ENCODE measurements around the gene MLF2. TPM values are rescaled to one million over a fixed set of nuclear protein-coding genes. Genes with fewer than 3 reads are reported as not detected.

The MLF2 gene
- total and polyA plus RNA-seq, 9 of the 15 experiments (the other 6 are each of a cell fraction or from before 2014, with no cell fraction given): 11.4 to 190 (median 139) TPM

DNA sequence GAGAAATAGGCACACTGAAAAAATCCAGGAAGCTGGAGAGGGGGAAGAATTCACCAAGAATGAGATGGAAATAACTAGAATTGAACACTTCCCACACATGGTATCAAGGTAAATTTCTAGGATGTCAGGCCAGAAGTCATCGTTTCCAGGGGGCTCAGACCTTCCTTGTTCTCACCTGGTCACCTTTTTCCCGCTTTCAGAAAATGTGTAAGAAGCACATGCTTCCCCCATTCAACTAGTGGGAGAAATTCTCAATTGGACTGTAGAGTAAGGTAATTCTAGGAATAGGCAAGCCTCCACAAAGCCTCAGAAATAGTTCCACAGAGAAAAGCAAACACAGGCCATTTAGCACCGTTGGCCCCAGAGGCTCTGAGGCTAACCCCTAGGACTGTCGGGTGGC lies 10.4 kb upstream of the MLF2 start:
- BruUV-seq (replicated peaks): no TSS peak
- peak overlapping the region; percentile 65 for H3K27ac ChIP-seq (ENCODE audit: extremely low read depth, low read depth, low read length)
- in situ Hi-C loops (cut with MboI) (no loop called here), intact Hi-C loops (cut with micrococcal nuclease) (no loop called here)
- WGBS (ENCODE audit: insufficient coverage, low coverage, missing lambda C conversion rate): 68% methylated on average over 4 of the region's 4 CpGs
- H3K4me1 ChIP-seq (replicated peaks in 1 of 2; ENCODE audit: control insufficient read depth in 2 of 2, insufficient read depth in 2 of 2, low read length in 2 of 2): peaks cover 17 to 26% of the 10 kb centered on the region in 2 experiments; a peak in 4 of 5 replicates
- H3K9me1 ChIP-seq (ENCODE audit: control insufficient read depth, insufficient read depth, low read length): no peaks in the 10 kb centered on the region
- H3K9ac ChIP-seq (ENCODE audit: insufficient read depth in 1 of 2, low read depth in 2 of 2, low read length in 2 of 2): peak overlapping the region in 1 of 2 experiments; percentile 42; a peak in 2 of 4 replicates
- H4K20me1 ChIP-seq (replicated peaks; ENCODE audit: control insufficient read depth, insufficient read depth, low read length): no peaks in the 10 kb centered on the region
- H3K36me3 ChIP-seq (ENCODE audit: control insufficient read depth, insufficient read depth, low read length): peaks cover under 1% of the 10 kb centered on the region; the same call in 1 of the 3 replicates
- ChIA-PET CTCF (ENCODE audit: low intra/inter-chr PET ratio) (no interaction called here), POLR2A (interaction anchor here (0.6 to 1.0 kb wide), 3 partner anchors 10 to 334 kb away, joined by 4 to 5 read pairs (median 4); partner anchors contain the start of gene MLF2)
- FAIRE-seq (no peak), ATAC-seq (no peak), DNase-seq (ENCODE audit: extremely low read depth in 1 of 4, low spot score in 3 of 4) (no peak)
- H2AFZ ChIP-seq (ENCODE audit: low read depth, low read length): peak overlapping the region; percentile 48
- no peaks in the 10 kb centered on the region for H3K27me3 ChIP-seq (ENCODE audit: control insufficient read depth in 2 of 2, insufficient read depth in 2 of 2, low read length in 2 of 2)
- H3K4me3 ChIP-seq: no peak overlapping the region
- no peak for TF ChIP-seq ZKSCAN8 (CRISPR knock-in tag; IDR thresholded peaks at IDR 0.05)
- no peak for TF ChIP-seq ZEB2 (IDR thresholded peaks at IDR 0.05)
- no peak for TF ChIP-seq U2AF2 (optimal IDR thresholded peaks at IDR 0.05; ENCODE audit: low read depth, low read length)
- TF ChIP-seq, protein P1, sequence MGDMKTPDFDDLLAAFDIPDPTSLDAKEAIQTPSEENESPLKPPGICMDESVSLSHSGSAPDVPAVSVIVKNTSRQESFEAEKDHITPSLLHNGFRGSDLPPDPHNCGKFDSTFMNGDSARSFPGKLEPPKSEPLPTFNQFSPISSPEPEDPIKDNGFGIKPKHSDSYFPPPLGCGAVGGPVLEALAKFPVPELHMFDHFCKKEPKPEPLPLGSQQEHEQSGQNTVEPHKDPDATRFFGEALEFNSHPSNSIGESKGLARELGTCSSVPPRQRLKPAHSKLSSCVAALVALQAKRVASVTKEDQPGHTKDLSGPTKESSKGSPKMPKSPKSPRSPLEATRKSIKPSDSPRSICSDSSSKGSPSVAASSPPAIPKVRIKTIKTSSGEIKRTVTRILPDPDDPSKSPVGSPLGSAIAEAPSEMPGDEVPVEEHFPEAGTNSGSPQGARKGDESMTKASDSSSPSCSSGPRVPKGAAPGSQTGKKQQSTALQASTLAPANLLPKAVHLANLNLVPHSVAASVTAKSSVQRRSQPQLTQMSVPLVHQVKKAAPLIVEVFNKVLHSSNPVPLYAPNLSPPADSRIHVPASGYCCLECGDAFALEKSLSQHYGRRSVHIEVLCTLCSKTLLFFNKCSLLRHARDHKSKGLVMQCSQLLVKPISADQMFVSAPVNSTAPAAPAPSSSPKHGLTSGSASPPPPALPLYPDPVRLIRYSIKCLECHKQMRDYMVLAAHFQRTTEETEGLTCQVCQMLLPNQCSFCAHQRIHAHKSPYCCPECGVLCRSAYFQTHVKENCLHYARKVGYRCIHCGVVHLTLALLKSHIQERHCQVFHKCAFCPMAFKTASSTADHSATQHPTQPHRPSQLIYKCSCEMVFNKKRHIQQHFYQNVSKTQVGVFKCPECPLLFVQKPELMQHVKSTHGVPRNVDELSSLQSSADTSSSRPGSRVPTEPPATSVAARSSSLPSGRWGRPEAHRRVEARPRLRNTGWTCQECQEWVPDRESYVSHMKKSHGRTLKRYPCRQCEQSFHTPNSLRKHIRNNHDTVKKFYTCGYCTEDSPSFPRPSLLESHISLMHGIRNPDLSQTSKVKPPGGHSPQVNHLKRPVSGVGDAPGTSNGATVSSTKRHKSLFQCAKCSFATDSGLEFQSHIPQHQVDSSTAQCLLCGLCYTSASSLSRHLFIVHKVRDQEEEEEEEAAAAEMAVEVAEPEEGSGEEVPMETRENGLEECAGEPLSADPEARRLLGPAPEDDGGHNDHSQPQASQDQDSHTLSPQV (IDR thresholded peaks at IDR 0.05): 0 out of 2 replicates have a peak, but pooled peaks have one; percentile 18
- TF ChIP-seq, protein P2, sequence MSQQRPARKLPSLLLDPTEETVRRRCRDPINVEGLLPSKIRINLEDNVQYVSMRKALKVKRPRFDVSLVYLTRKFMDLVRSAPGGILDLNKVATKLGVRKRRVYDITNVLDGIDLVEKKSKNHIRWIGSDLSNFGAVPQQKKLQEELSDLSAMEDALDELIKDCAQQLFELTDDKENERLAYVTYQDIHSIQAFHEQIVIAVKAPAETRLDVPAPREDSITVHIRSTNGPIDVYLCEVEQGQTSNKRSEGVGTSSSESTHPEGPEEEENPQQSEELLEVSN (IDR thresholded peaks at IDR 0.05; ENCODE audit: borderline replicate concordance in 1 of 2, extremely low read depth in 1 of 2, insufficient read depth in 1 of 2, insufficient read length in 1 of 2, low read depth in 1 of 2, low read length in 1 of 2, poor library complexity in 1 of 2, severe bottlenecking in 1 of 2): peak in 1 of 2 experiments; percentile 73
- no peak for TF ChIP-seq HMG20B (CRISPR knock-in tag; IDR thresholded peaks at IDR 0.05)
- no peak for TF ChIP-seq HMGN3 (IDR thresholded peaks at IDR 0.05; ENCODE audit: borderline replicate concordance, extremely low read depth, insufficient read length, low read depth, low read length)
- peak; percentile 34 for TF ChIP-seq L3MBTL2 (IDR thresholded peaks at IDR 0.05)
- TF ChIP-seq, protein P3, sequence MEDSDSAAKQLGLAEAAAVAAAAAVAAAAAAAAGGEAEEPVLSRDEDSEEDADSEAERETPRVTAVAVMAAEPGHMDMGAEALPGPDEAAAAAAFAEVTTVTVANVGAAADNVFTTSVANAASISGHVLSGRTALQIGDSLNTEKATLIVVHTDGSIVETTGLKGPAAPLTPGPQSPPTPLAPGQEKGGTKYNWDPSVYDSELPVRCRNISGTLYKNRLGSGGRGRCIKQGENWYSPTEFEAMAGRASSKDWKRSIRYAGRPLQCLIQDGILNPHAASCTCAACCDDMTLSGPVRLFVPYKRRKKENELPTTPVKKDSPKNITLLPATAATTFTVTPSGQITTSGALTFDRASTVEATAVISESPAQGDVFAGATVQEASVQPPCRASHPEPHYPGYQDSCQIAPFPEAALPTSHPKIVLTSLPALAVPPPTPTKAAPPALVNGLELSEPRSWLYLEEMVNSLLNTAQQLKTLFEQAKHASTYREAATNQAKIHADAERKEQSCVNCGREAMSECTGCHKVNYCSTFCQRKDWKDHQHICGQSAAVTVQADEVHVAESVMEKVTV (CRISPR knock-in tag; IDR thresholded peaks at IDR 0.05): no peak
- H3K79me2 ChIP-seq (ENCODE audit: control insufficient read depth, insufficient read depth, low read length): peaks cover 16% of the 10 kb centered on the region
- H3K4me2 ChIP-seq (ENCODE audit: insufficient read depth, low read length): peak overlapping the region; percentile 36
- no peaks in the 10 kb centered on the region for H3K9me3 ChIP-seq (replicated peaks; ENCODE audit: control insufficient read depth, insufficient read depth, low read depth, low read length)

All from K562 (cell line).